Loucy (cell line): Measurements from ENCODE around the gene CYLD.
A peak's percentile ranks its signal among the peaks of the same experiment; 100 is the strongest.

Source experiments
- H2AFZ ChIP-seq: fragments of 200-600 bp; sonication (generic); 2 replicates; pipeline ENCODE4 v1.6.0; 2016; ENCODE audit warnings: antibody characterized with exemption, mild to moderate bottlenecking, low read length, moderate library complexity
- H3F3A ChIP-seq: fragments of 200-600 bp; 2 replicates; pipeline ENCODE4 v1.6.0; 2016; ENCODE audit warnings: antibody characterized with exemption, low read depth, mild to moderate bottlenecking
- H3K27me3 ChIP-seq: fragments of 200-600 bp; sonication (generic); 2 replicates; pipeline ENCODE4 v1.6.1; 2014; ENCODE audit warnings: low read length, mild to moderate bottlenecking; ENCODE audit not compliant: insufficient read depth, poor library complexity, severe bottlenecking
- H3K36me3 ChIP-seq: fragments of 200-600 bp; sonication (generic); 2 replicates; pipeline ENCODE4 v1.6.1; 2016; ENCODE audit warnings: low read length; ENCODE audit not compliant: insufficient read depth
- H3K4me1 ChIP-seq: fragments of 200-600 bp; sonication (generic); 2 replicates; pipeline ENCODE4 v1.5.1; 2014; ENCODE audit warnings: low read length, mild to moderate bottlenecking; ENCODE audit not compliant: insufficient read depth, poor library complexity, severe bottlenecking
- H3K4me2 ChIP-seq: fragments of 200-600 bp; sonication (generic); 2 replicates; pipeline ENCODE4 v1.6.0; 2014; ENCODE audit warnings: antibody characterized with exemption, low read length, low read depth, mild to moderate bottlenecking; ENCODE audit not compliant: poor library complexity, severe bottlenecking
- H3K4me3 ChIP-seq: fragments of 200-600 bp; sonication (generic); 2 replicates; pipeline ENCODE4 v1.5.1; 2014; ENCODE audit warnings: low read length, mild to moderate bottlenecking, mixed read lengths; ENCODE audit not compliant: poor library complexity, severe bottlenecking
- H3K79me2 ChIP-seq: fragments of 200-600 bp; sonication (generic); 2 replicates; pipeline ENCODE4 v1.6.1; 2014; ENCODE audit warnings: low read length; ENCODE audit not compliant: insufficient read depth
- H3K9ac ChIP-seq: fragments of 200-600 bp; sonication (generic); 2 replicates; pipeline ENCODE4 v1.6.0; 2014; ENCODE audit warnings: mild to moderate bottlenecking, low read depth, low read length, moderate library complexity; ENCODE audit not compliant: poor library complexity, severe bottlenecking
- H3K9me2 ChIP-seq: fragments of 200-600 bp; sonication (generic); replicated peaks from 2 replicates; pipeline ENCODE4 v1.6.1; 2016; ENCODE audit warnings: low read depth, low read length, mixed read lengths
- H3K9me3 ChIP-seq: fragments of 200-600 bp; sonication (generic); 2 replicates; pipeline ENCODE4 v1.6.1; 2014; ENCODE audit warnings: mild to moderate bottlenecking, antibody characterized with exemption, low read length, low read depth; ENCODE audit not compliant: insufficient read depth
- H4K20me1 ChIP-seq: fragments of 200-600 bp; sonication (generic); 2 replicates; pipeline ENCODE4 v1.6.0; 2014; ENCODE audit warnings: antibody characterized with exemption, low read length, mild to moderate bottlenecking; ENCODE audit not compliant: insufficient read depth, poor library complexity, severe bottlenecking
- CTCF ChIP-seq: fragments of 200-600 bp; sonication (generic); conservative IDR thresholded peaks from 2 replicates; pipeline ENCODE4 v1.5.1; 2014; ENCODE audit warnings: mild to moderate bottlenecking, antibody characterized with exemption, low read length
- EZH2phosphoT487 ChIP-seq: fragments of 200-600 bp; IDR thresholded peaks from 2 replicates; pipeline ENCODE4 v1.6.1; 2018; ENCODE audit warnings: antibody characterized with exemption, mild to moderate bottlenecking, moderate library complexity, borderline replicate concordance

The CYLD gene

GRCh38 chr16:50745940-50746339 lies 4.1 kb downstream of the CYLD start:
- TF ChIP-seq CTCF (no peak), EZH2phosphoT487 (no peak)
- H3K4me2 ChIP-seq = peak overlapping the region; percentile 91
- H3F3A ChIP-seq = peaks cover 3% of the 10 kb centered on the region; the same call in 1 of the 2 replicates
- H3K9ac ChIP-seq = peak overlapping the region; percentile 61
- H3K4me1 ChIP-seq = peaks cover 72% of the 10 kb centered on the region
- peak overlapping the region; percentile 72 for H3K4me3 ChIP-seq
- no peaks in the 10 kb centered on the region for H3K36me3 ChIP-seq
- H3K9me2 ChIP-seq = no peaks in the 10 kb centered on the region
- no peaks in the 10 kb centered on the region for H4K20me1 ChIP-seq
- no peaks in the 10 kb centered on the region for H3K9me3 ChIP-seq
- H3K79me2 ChIP-seq = peaks cover 28% of the 10 kb centered on the region
- no peaks in the 10 kb centered on the region for H3K27me3 ChIP-seq
- H2AFZ ChIP-seq = no peak overlapping the region

- Histone ChIP-seq H3K9ac (peak overlapping the region; percentile 61), H3K4me2 (peak overlapping the region; percentile 91), H3K9me2 (no peaks in the 10 kb centered on the region), H3K4me3 (peak overlapping the region; percentile 72), H3K9me3 (no peaks in the 10 kb centered on the region), H2AFZ (peak overlapping the region; percentile 53), H3K79me2 (peaks cover 26% of the 10 kb centered on the region), H3F3A (peaks cover 3% of the 10 kb centered on the region; the same call in 1 of the 2 replicates), H3K36me3 (no peaks in the 10 kb centered on the region; the same call in 1 of the 2 replicates), H3K27me3 (no peaks in the 10 kb centered on the region), H4K20me1 (no peaks in the 10 kb centered on the region), H3K4me1 (peaks cover 69% of the 10 kb centered on the region)
- TF ChIP-seq EZH2phosphoT487 (no peak), CTCF (peak; percentile 77)
Measured at GRCh38 chr16:50747207-50747956, 5.5 kb downstream of the CYLD start.

DNA sequence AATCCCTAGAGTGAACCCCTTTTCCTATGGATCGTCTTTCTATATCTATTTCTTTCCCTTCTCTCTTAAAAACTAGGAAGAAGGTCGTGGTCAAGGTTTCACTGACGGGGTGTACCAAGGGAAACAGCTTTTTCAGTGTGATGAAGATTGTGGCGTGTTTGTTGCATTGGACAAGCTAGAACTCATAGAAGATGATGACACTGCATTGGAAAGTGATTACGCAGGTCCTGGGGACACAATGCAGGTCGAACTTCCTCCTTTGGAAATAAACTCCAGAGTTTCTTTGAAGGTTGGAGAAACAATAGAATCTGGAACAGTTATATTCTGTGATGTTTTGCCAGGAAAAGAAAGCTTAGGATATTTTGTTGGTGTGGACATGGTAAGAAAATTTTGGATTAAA lies 9.6 kb downstream of the CYLD start:
- H3K27me3 ChIP-seq = no peaks in the 10 kb centered on the region
- peaks cover 33% of the 10 kb centered on the region for H3K4me1 ChIP-seq
- H3K9me2 ChIP-seq = no peaks in the 10 kb centered on the region
- no peak overlapping the region for H3K4me3 ChIP-seq
- H3K4me2 ChIP-seq = peak overlapping the region; percentile 46
- peaks cover 3% of the 10 kb centered on the region; the same call in 1 of the 2 replicates for H3F3A ChIP-seq
- H4K20me1 ChIP-seq = no peaks in the 10 kb centered on the region
- peaks cover 17% of the 10 kb centered on the region; the same call in 1 of the 2 replicates for H3K36me3 ChIP-seq
- TF ChIP-seq CTCF (no peak), EZH2phosphoT487 (no peak)
- H3K9me3 ChIP-seq = no peaks in the 10 kb centered on the region
- no peak overlapping the region for H3K9ac ChIP-seq
- no peak overlapping the region for H2AFZ ChIP-seq
- peaks cover 8% of the 10 kb centered on the region; the same call in 1 of the 2 replicates for H3K79me2 ChIP-seq
